OCI-LY1 (cell line): Measurements from ENCODE around the gene COMMD4.
"Not testable (repeated sequence)": the region's sequence is repeated elsewhere in the genome, so short reads cannot be mapped to it uniquely, and the experiment has no call there.

Source experiments
- EZH2 ChIP-seq: fragments of 200-600 bp; sonication (generic), shearing (Covaris generic); IDR thresholded peaks from 2 replicates; pipeline ENCODE4 v1.8.0; 2017; ENCODE audit warnings: borderline replicate concordance, mixed run types, mild to moderate bottlenecking, antibody characterized with exemption, low read length, moderate library complexity, mixed read lengths
- TF ChIP-seq, protein P1 (sequence below): fragments of 200-600 bp; sonication (generic), shearing (Covaris generic); IDR thresholded peaks from 2 replicates; pipeline ENCODE4 v1.5.1; 2017; ENCODE audit warnings: mild to moderate bottlenecking, antibody characterized with exemption, low read length, moderate library complexity, mixed read lengths

DNA sequence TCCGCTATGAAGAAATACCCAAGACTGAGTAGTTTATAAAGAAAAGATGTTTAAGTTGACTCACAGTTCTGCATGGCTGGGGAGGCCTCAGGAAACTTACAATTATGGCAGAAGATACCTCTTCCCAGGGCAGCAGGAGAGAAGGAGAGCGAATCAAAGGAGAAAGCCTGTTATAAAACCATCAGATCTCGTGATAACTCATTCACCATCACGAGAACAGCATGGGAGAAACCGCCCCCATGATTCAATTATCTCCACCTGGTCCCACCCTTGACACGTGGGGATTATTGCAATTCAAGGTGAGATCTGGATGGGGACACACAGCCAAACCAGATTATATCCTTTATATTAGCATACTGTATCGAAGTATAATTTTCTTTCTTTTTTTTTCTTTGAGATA lies 3.8 kb upstream of the COMMD4 start:
- TF ChIP-seq, protein P1, sequence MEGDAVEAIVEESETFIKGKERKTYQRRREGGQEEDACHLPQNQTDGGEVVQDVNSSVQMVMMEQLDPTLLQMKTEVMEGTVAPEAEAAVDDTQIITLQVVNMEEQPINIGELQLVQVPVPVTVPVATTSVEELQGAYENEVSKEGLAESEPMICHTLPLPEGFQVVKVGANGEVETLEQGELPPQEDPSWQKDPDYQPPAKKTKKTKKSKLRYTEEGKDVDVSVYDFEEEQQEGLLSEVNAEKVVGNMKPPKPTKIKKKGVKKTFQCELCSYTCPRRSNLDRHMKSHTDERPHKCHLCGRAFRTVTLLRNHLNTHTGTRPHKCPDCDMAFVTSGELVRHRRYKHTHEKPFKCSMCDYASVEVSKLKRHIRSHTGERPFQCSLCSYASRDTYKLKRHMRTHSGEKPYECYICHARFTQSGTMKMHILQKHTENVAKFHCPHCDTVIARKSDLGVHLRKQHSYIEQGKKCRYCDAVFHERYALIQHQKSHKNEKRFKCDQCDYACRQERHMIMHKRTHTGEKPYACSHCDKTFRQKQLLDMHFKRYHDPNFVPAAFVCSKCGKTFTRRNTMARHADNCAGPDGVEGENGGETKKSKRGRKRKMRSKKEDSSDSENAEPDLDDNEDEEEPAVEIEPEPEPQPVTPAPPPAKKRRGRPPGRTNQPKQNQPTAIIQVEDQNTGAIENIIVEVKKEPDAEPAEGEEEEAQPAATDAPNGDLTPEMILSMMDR: not testable (repeated sequence)
- not testable (repeated sequence) for TF ChIP-seq EZH2
